GM23338 (cell line): ENCODE measurements around the gene AGPAT4. TPM values are rescaled to one million over a fixed set of nuclear protein-coding genes. Genes with fewer than 3 reads are reported as not detected.

Experiments used
- ATAC-seq: fragments of 200-7000 bp; cut with Tn5 transposase; 3 replicates; pipeline ENCODE4 v1.9.1; 2020
- DNase-seq: peaks from one replicate; pipeline ENCODE4 v3.0.0-alpha.2; 2015; ENCODE audit warnings: low spot score
- H2AFZ ChIP-seq: fragments of 200-600 bp; sonication (generic); 2 replicates; pipeline ENCODE4 v1.8.0; 2016; ENCODE audit warnings: antibody characterized with exemption, mild to moderate bottlenecking, moderate library complexity
- H3F3A ChIP-seq: fragments of 200-600 bp; sonication (generic); replicated peaks from 2 replicates; pipeline ENCODE4 v1.8.0; 2017; ENCODE audit warnings: antibody characterized with exemption, mixed run types, low read depth
- H3K27ac ChIP-seq: fragments of 200-600 bp; sonication (generic); 2 replicates; pipeline ENCODE4 v1.6.1; 2016; ENCODE audit warnings: low read depth
- H3K27me3 ChIP-seq: fragments of 200-600 bp; sonication (generic); 2 replicates; pipeline ENCODE4 v1.8.0; 2016; ENCODE audit warnings: mild to moderate bottlenecking, mixed run types, moderate library complexity; ENCODE audit not compliant: insufficient read depth
- H3K36me3 ChIP-seq: fragments of 200-600 bp; sonication (generic); 2 replicates; pipeline ENCODE4 v1.8.0; 2016; ENCODE audit warnings: mild to moderate bottlenecking; ENCODE audit not compliant: insufficient read depth
- H3K4me1 ChIP-seq: fragments of 200-600 bp; sonication (generic); 2 replicates; pipeline ENCODE4 v1.8.0; 2016; ENCODE audit warnings: mild to moderate bottlenecking, moderate library complexity; ENCODE audit not compliant: insufficient read depth
- H3K4me2 ChIP-seq: fragments of 200-600 bp; sonication (generic); 2 replicates; pipeline ENCODE4 v1.7.1; 2017; ENCODE audit warnings: mixed run types
- H3K4me3 ChIP-seq: fragments of 200-600 bp; sonication (generic); 2 replicates; pipeline ENCODE4 v1.6.1; 2016; ENCODE audit warnings: mixed run types
- H3K79me2 ChIP-seq: fragments of 200-600 bp; sonication (generic); replicated peaks from 2 replicates; pipeline ENCODE4 v1.8.0; 2017; ENCODE audit warnings: mild to moderate bottlenecking; ENCODE audit not compliant: insufficient read depth
- H3K9me2 ChIP-seq: fragments of 200-600 bp; sonication (generic); 2 replicates; pipeline ENCODE4 v1.8.0; 2017; ENCODE audit not compliant: insufficient read depth
- H4K20me1 ChIP-seq: fragments of 200-600 bp; sonication (generic); replicated peaks from 2 replicates; pipeline ENCODE4 v1.8.0; 2017; ENCODE audit warnings: mild to moderate bottlenecking; ENCODE audit not compliant: insufficient read depth
- H3K27ac Mint-ChIP-seq: 2 replicates; pipeline ENCODE4 v1.8.0; 2020; ENCODE audit warnings: inconsistent platforms, mild to moderate bottlenecking, moderate library complexity, mixed read lengths
- H3K27me3 Mint-ChIP-seq: 3 replicates; pipeline ENCODE4 v1.8.0; 2022; ENCODE audit warnings: low read depth, mild to moderate bottlenecking, moderate library complexity, mixed read lengths, inconsistent platforms; ENCODE audit not compliant: insufficient read depth, poor library complexity
- H3K36me3 Mint-ChIP-seq: 3 replicates; pipeline ENCODE4 v1.8.0; 2021; ENCODE audit warnings: low read depth, mild to moderate bottlenecking, inconsistent platforms, moderate library complexity, mixed read lengths
- H3K4me1 Mint-ChIP-seq: 3 replicates; pipeline ENCODE4 v1.8.0; 2020; ENCODE audit warnings: mild to moderate bottlenecking, inconsistent platforms, mixed read lengths
- H3K4me3 Mint-ChIP-seq: 3 replicates; pipeline ENCODE4 v1.8.0; 2021; ENCODE audit warnings: moderate library complexity, mild to moderate bottlenecking, inconsistent platforms, mixed read lengths
- H3K9me3 Mint-ChIP-seq: 3 replicates; pipeline ENCODE4 v1.8.0; 2020; ENCODE audit warnings: moderate library complexity, mild to moderate bottlenecking, inconsistent platforms, mixed read lengths
- EZH2 ChIP-seq: fragments of 200-600 bp; sonication (generic); IDR thresholded peaks from one replicate; pipeline ENCODE4 v1.8.0; 2017; ENCODE audit warnings: antibody characterized with exemption, mild to moderate bottlenecking, low read depth; ENCODE audit not compliant: unreplicated experiment
- JUNB ChIP-seq: IDR thresholded peaks from one replicate; pipeline ENCODE4 v1.6.1; 2016; ENCODE audit warnings: antibody characterized with exemption; ENCODE audit not compliant: unreplicated experiment
- NANOG ChIP-seq: IDR thresholded peaks from 2 replicates; pipeline ENCODE4 v1.6.1; 2016; ENCODE audit warnings: antibody characterized with exemption, borderline replicate concordance
- ZNF114 ChIP-seq: fragments of 250-450 bp; sonication (Bioruptor Pico); IDR thresholded peaks from 2 replicates; pipeline ENCODE4 v1.5.0; 2020; ENCODE audit warnings: mild to moderate bottlenecking, moderate library complexity
- ZNF331 ChIP-seq: fragments of 250-450 bp; sonication (Bioruptor Pico); IDR thresholded peaks from 2 replicates; pipeline ENCODE4 v1.5.0; 2020; ENCODE audit warnings: low read depth, mild to moderate bottlenecking, moderate library complexity
- polyA plus RNA-seq: library from polyadenylated mRNA; unstranded; fragments of >200 nt; fragmentation: Nextera tagmentation; extraction: Ambion mirVana; gene quantifications from 2 replicates; pipeline ENCODE4 v1.2.1, GENCODE V29; 2016
- total RNA-seq: library from RNA; depleted of rRNA; stranded (reverse); fragments of >200 nt; shearing (Covaris generic); gene quantifications from 2 replicates; pipeline ENCODE4 v1.2.3, GENCODE V29; 2014
- TF ChIP-seq, protein P1 (sequence below): IDR thresholded peaks from one replicate; pipeline ENCODE4 v1.6.1; 2018; ENCODE audit warnings: antibody characterized with exemption; ENCODE audit not compliant: unreplicated experiment
- TF ChIP-seq, protein P2 (sequence below), 2 experiments: fragments of 200-600 bp in 1 of 2; sonication (generic) in 1 of 2; conservative IDR thresholded peaks; 2 replicates each; pipeline versions ENCODE4 v1.5.1 to v1.6.1; 2016 to 2017; ENCODE audit warnings: antibody characterized with exemption in 2 of 2, low read depth in 2 of 2, mild to moderate bottlenecking in 2 of 2, moderate library complexity in 1 of 2

Gene AGPAT4
- total and polyA plus RNA-seq, 2 experiments from 2014 or later, result 8.9 to 19.3 TPM

DNA sequence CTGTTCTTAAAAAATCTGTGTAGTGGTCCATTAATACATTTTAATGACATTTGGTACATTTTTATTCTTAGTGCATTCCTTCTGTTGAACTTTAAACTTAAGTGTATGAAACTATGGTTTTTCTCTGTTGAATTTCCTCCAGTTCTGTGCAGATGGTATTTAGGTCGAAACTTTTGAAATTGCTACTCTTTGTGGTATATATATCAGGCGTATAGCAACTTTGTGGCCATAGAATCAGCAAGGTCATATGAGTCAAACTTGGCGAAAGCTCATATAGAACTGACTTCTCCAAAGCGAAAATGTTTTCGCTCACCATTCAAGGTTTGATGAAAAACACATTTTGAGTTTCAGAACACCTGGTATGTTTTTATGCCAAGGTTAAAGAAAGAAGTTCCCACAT, 188.6 kb downstream of the AGPAT4 start (continued):
- TF ChIP-seq, protein P1, sequence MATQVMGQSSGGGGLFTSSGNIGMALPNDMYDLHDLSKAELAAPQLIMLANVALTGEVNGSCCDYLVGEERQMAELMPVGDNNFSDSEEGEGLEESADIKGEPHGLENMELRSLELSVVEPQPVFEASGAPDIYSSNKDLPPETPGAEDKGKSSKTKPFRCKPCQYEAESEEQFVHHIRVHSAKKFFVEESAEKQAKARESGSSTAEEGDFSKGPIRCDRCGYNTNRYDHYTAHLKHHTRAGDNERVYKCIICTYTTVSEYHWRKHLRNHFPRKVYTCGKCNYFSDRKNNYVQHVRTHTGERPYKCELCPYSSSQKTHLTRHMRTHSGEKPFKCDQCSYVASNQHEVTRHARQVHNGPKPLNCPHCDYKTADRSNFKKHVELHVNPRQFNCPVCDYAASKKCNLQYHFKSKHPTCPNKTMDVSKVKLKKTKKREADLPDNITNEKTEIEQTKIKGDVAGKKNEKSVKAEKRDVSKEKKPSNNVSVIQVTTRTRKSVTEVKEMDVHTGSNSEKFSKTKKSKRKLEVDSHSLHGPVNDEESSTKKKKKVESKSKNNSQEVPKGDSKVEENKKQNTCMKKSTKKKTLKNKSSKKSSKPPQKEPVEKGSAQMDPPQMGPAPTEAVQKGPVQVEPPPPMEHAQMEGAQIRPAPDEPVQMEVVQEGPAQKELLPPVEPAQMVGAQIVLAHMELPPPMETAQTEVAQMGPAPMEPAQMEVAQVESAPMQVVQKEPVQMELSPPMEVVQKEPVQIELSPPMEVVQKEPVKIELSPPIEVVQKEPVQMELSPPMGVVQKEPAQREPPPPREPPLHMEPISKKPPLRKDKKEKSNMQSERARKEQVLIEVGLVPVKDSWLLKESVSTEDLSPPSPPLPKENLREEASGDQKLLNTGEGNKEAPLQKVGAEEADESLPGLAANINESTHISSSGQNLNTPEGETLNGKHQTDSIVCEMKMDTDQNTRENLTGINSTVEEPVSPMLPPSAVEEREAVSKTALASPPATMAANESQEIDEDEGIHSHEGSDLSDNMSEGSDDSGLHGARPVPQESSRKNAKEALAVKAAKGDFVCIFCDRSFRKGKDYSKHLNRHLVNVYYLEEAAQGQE, result no peak

DNA sequence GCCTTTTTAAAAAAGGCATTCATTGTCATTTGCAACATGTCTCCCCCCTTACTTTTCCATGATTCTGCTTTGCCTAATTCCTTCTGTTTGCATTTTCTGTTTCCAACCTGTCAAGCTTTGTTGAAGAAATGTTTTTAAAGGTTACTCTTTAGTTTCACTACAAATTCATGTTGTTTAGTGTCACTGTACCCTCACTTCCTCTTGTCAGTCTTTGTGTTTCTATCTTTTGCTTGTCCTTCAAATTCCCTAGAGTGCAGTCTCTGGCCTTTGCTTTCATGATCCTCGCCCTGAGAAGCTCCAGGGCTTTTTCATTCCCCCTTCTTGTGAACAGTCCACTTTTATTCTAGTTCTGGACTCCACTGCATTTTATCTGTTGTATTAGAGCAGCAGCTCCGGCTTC, 191.6 kb downstream of the AGPAT4 start:
- peaks cover 2% of the 10 kb centered on the region for H3K27me3 Mint-ChIP-seq
- H3K27ac Mint-ChIP-seq, result no peak overlapping the region
- Histone ChIP-seq H3K27ac (no peak overlapping the region), H3K79me2 (no peaks in the 10 kb centered on the region), H3K36me3 (peaks cover 17% of the 10 kb centered on the region), H3K27me3 (no peaks in the 10 kb centered on the region), H3K4me3 (no peak overlapping the region), H3K4me2 (no peak overlapping the region), H4K20me1 (no peaks in the 10 kb centered on the region), H3K9me2 (no peaks in the 10 kb centered on the region), H2AFZ (no peak overlapping the region), H3F3A (no peaks in the 10 kb centered on the region), H3K4me1 (no peaks in the 10 kb centered on the region)
- ATAC-seq, result no peak
- DNase-seq, result no peak
- peaks cover 12% of the 10 kb centered on the region; the same call in 2 of the 3 replicates for H3K36me3 Mint-ChIP-seq
- no peak for TF ChIP-seq EZH2
- TF ChIP-seq ZNF114 (CRISPR knock-in tag), result no peak
- TF ChIP-seq JUNB, result no peak
- TF ChIP-seq ZNF331 (CRISPR knock-in tag), result no peak
- TF ChIP-seq, protein P1, result no peak
- no peak for TF ChIP-seq NANOG
- TF ChIP-seq, protein P2, sequence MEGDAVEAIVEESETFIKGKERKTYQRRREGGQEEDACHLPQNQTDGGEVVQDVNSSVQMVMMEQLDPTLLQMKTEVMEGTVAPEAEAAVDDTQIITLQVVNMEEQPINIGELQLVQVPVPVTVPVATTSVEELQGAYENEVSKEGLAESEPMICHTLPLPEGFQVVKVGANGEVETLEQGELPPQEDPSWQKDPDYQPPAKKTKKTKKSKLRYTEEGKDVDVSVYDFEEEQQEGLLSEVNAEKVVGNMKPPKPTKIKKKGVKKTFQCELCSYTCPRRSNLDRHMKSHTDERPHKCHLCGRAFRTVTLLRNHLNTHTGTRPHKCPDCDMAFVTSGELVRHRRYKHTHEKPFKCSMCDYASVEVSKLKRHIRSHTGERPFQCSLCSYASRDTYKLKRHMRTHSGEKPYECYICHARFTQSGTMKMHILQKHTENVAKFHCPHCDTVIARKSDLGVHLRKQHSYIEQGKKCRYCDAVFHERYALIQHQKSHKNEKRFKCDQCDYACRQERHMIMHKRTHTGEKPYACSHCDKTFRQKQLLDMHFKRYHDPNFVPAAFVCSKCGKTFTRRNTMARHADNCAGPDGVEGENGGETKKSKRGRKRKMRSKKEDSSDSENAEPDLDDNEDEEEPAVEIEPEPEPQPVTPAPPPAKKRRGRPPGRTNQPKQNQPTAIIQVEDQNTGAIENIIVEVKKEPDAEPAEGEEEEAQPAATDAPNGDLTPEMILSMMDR (conservative IDR thresholded peaks at IDR 0.05; ENCODE audit: low read depth in 2 of 2), result no peak
- H3K4me1 Mint-ChIP-seq, result no peaks in the 10 kb centered on the region
- H3K4me3 Mint-ChIP-seq, result no peak overlapping the region
- no peaks in the 10 kb centered on the region for H3K9me3 Mint-ChIP-seq
